Nephron progenitor cell (in vitro differentiated cells): ENCODE measurements around the gene CORO2A.

ENCODE experiments used
- DNase-seq: peaks from one replicate; pipeline ENCODE4 v3.0.0; 2021
- H3K27ac Mint-ChIP-seq: 2 replicates; pipeline ENCODE4 v1.8.0; 2021; ENCODE audit warnings: mild to moderate bottlenecking, moderate library complexity, mixed read lengths
- H3K27me3 Mint-ChIP-seq: 2 replicates; pipeline ENCODE4 v1.8.0; 2021; ENCODE audit warnings: mild to moderate bottlenecking, low read depth, mixed read lengths; ENCODE audit not compliant: poor library complexity
- H3K36me3 Mint-ChIP-seq: 2 replicates; pipeline ENCODE4 v1.8.0; 2021; ENCODE audit warnings: low read depth, mixed read lengths
- H3K4me1 Mint-ChIP-seq: 2 replicates; pipeline ENCODE4 v1.8.0; 2021; ENCODE audit warnings: mixed read lengths
- H3K4me3 Mint-ChIP-seq: 2 replicates; pipeline ENCODE4 v1.8.0; 2021; ENCODE audit warnings: mild to moderate bottlenecking, moderate library complexity, mixed read lengths
- H3K9me3 Mint-ChIP-seq: 2 replicates; pipeline ENCODE4 v1.8.0; 2021; ENCODE audit warnings: mild to moderate bottlenecking, moderate library complexity, mixed read lengths
- CTCF ChIP-seq: fragments of 200-600 bp; sonication (generic); IDR thresholded peaks from 2 replicates; pipeline ENCODE4 v1.5.0; 2021; ENCODE audit warnings: antibody characterized with exemption

CORO2A gene

DNA sequence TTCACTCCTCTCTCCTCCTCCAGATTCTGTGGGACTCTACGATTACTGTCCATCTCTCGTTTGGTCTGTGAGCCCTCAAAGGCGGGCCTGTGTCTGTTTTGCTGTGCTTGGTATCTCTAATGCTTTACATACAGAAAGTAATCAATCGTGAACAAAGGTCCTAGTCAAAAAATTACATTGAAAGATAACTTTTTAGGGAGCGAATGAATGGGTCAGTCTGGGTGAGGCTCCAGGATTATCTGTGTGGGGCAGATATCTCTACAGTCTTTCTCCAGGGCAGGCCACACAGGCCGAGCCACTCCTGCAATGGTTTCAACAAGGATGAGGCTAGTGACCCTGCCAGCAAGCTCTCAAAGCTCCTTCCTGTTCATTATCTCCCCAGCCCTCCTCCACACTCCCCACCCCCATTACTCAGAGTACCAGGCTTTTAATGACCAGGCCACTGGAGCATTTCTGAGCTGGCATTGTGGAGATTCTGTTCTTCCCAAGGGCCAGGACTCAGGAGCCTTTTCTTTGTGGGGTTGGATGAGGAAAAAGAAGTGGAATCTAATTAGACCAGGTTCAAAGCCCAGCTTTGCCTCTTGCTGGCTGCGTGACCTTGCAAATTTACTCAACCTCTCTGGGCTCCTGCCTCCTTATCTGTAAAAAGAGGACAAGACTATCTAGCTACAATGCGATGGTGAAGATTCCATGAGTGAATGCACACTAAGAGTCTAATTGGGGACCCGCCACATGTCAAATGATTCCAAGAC lies 10.2 kb downstream of the CORO2A start:
- Mint-ChIP-seq H3K9me3 (no peaks in the 10 kb centered on the region), H3K4me3 (no peak overlapping the region), H3K27ac (no peak overlapping the region), H3K27me3 (peaks cover 7% of the 10 kb centered on the region), H3K36me3 (no peaks in the 10 kb centered on the region), H3K4me1 (peaks cover 26% of the 10 kb centered on the region)
- DNase-seq, result no peak
- no peak for TF ChIP-seq CTCF

GRCh38 chr9:98181746-98182068 lies 10.7 kb downstream of the CORO2A start:
- no peak for TF ChIP-seq CTCF
- H3K27ac Mint-ChIP-seq, result no peak overlapping the region
- no peak overlapping the region for H3K4me3 Mint-ChIP-seq

GRCh38 chr9:98180996-98181395 lies 11.4 kb downstream of the CORO2A start:
- TF ChIP-seq CTCF, result no peak
- DNase-seq, result no peak
- H3K27ac Mint-ChIP-seq, result no peak overlapping the region
- peaks cover 7% of the 10 kb centered on the region for H3K27me3 Mint-ChIP-seq
- H3K4me1 Mint-ChIP-seq, result peaks cover 33% of the 10 kb centered on the region
- no peaks in the 10 kb centered on the region for H3K9me3 Mint-ChIP-seq
- H3K4me3 Mint-ChIP-seq, result no peak overlapping the region
- H3K36me3 Mint-ChIP-seq, result no peaks in the 10 kb centered on the region

More at GRCh38 chr9:98181746-98182068, 10.7 kb downstream of the CORO2A start:
- Mint-ChIP-seq H3K36me3 (no peaks in the 10 kb centered on the region), H3K27me3 (peaks cover 7% of the 10 kb centered on the region), H3K9me3 (no peaks in the 10 kb centered on the region), H3K4me1 (peaks cover 26% of the 10 kb centered on the region)
- no peak for DNase-seq

DNA sequence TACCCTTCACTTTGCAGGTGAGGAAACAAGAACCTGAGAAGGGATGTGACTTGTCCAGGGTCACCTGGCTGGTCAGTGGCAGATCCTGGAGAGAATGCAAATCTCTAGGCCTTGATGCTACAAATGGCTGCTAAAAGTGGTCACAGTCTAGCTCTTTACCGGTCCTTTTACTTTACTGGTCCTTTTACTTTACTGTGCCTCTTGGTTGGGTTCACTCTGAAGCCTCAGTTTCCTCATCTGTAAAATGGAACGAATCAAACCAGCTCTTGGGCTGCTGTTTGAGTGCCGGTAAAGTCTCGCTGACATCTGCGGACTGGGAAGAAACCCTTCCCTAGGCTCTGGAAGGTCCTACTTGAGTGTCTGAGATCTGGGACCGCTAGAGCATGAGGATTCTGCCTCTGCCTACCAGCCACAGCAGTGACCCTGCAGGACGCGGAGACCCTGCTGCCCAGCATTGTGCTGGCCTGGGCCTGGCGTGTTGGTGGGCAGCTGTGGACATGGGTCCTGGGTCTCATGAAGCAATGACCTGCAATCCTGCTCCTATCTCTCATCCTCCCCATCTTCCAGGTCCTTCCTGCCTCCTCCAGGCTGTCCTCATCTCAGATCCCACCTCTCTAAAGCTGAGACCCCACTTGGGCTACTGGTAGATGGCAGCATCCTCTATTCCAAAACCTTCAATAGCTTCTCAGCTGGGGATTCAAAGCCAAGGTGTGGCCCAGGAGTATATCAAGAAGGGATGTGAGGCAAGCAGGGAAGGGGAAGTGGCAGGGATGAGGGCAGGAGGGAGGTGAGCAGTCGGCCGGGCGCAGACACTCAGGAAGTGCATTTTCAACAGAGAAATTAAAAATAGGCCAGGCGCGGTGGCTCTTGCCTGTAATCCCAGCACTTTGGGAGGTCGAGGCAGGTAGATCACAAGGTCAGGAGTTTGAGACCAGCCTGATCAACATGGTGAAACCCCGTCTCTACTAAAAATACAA lies 13.3 kb downstream of the CORO2A start:
- no peaks in the 10 kb centered on the region for H3K36me3 Mint-ChIP-seq
- H3K9me3 Mint-ChIP-seq, result no peaks in the 10 kb centered on the region
- no peak for TF ChIP-seq CTCF
- no peak for DNase-seq
- peaks cover 51% of the 10 kb centered on the region for H3K4me1 Mint-ChIP-seq
- H3K27ac Mint-ChIP-seq, result no peak overlapping the region
- peaks cover 7% of the 10 kb centered on the region for H3K27me3 Mint-ChIP-seq
- no peak overlapping the region for H3K4me3 Mint-ChIP-seq

DNA sequence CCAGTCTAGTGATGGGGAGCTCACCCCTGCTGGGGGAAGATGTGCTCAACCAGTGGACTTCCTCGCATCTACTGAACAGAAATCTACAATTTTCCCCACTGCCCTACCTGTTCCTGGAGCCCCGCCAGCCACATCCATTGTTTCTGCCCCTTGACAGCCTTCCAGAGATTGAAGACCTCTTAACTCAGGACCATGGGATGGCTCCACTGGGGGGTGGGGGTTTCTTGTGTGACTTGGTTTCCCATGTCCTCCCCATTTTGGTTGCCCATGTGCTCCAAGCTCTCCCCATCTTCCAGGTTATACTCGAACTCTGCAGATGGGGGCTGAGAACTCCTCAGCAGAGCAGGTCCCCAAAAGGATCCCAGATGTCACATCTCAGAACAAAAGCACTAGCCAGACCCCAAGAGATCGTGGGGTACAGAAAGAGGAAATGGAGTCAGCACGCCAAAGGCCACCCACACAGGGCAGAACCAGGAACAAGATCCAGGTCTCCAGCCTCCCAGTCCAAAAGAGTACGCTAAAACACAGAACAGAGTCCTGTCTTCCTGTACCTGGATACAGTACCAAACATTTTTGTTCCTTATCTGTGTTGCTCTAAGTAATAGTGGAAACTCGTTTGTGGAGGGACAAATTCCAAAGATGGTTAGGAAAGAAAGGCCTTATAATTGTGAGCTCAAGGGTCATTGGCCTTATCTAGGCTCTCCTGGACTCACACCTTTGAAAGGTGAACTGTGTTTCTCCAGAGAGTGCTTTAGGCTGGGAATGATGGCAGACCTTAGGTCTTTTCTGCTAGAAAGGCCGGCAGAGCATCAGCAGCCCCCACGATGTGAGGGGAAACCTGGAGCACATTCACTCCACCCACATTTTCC lies 15.8 kb downstream of the CORO2A start:
- no peak for DNase-seq
- Mint-ChIP-seq H3K4me3 (no peak overlapping the region), H3K27ac (peak overlapping the region; percentile 91)

More for the DNA sequence above, 15.8 kb downstream of the CORO2A start:
- H3K9me3 Mint-ChIP-seq, result no peaks in the 10 kb centered on the region
- peaks cover 59% of the 10 kb centered on the region for H3K4me1 Mint-ChIP-seq
- no peaks in the 10 kb centered on the region for H3K36me3 Mint-ChIP-seq
- no peak for TF ChIP-seq CTCF
- peaks cover 2% of the 10 kb centered on the region for H3K27me3 Mint-ChIP-seq
